IMR-90 (cell line): Measurements from ENCODE around the gene PITPNB. TPM values are rescaled to one million over a fixed set of nuclear protein-coding genes. Genes with fewer than 3 reads are reported as not detected.

ENCODE experiments used
- ATAC-seq: fragments of 200-7000 bp; cut with Tn5 transposase; 2 replicates; pipeline ENCODE4 v1.9.1; 2020; ENCODE audit warnings: low read depth, mild to moderate bottlenecking, moderate library complexity
- BruUV-seq: library from RNA; stranded (reverse); fragments of 400-500 nt; replicated peaks from 2 replicates; lab custom pipeline; 2021; lab: Mats Ljungman, UMichigan
- CTCF ChIA-PET: fragments of 300-600 bp; formaldehyde crosslinking; extraction: SDS; loops from one replicate; lab custom pipeline; 2021; ENCODE audit warnings: antibody characterized with exemption; lab: Yijun Ruan, JAX
- POLR2A ChIA-PET: fragments of 300-600 bp; sonication (Branson Sonifier 250); formaldehyde crosslinking; loops from one replicate; lab custom pipeline; 2022; ENCODE audit warnings: antibody characterized with exemption; ENCODE audit not compliant: unreplicated experiment; lab: Charles Lee
- DNase-seq: peaks from one replicate; pipeline ENCODE4 v3.0.0; 2013
- H2AFZ ChIP-seq: replicated peaks from 2 replicates; pipeline ENCODE3; 2013; ENCODE audit warnings: low read length, mild to moderate bottlenecking; ENCODE audit not compliant: poor library complexity
- H2AK5ac ChIP-seq: 2 replicates; pipeline ENCODE4 v1.6.1; 2013; ENCODE audit warnings: low read depth, low read length, inconsistent platforms
- H2AK9ac ChIP-seq: replicated peaks from 2 replicates; pipeline ENCODE3; 2013; ENCODE audit warnings: mild to moderate bottlenecking, low read depth, low read length, moderate library complexity; ENCODE audit not compliant: poor library complexity
- H2BK120ac ChIP-seq: 2 replicates; pipeline ENCODE4 v1.6.1; 2013; ENCODE audit warnings: low read depth, low read length, inconsistent platforms
- H2BK15ac ChIP-seq: 3 replicates; pipeline ENCODE4 v1.6.1; 2013; ENCODE audit warnings: low read depth, low read length, inconsistent platforms
- H2BK20ac ChIP-seq: 2 replicates; pipeline ENCODE4 v1.6.1; 2013; ENCODE audit warnings: low read depth, mild to moderate bottlenecking, inconsistent platforms, low read length, moderate library complexity
- H2BK5ac ChIP-seq: 2 replicates; pipeline ENCODE4 v1.6.1; 2013; ENCODE audit warnings: mild to moderate bottlenecking, low read depth, low read length, inconsistent platforms; ENCODE audit not compliant: poor library complexity, severe bottlenecking
- H3K14ac ChIP-seq: replicated peaks from 2 replicates; pipeline ENCODE4 v1.6.1; 2013; ENCODE audit warnings: low read depth, low read length, inconsistent platforms
- H3K18ac ChIP-seq: 2 replicates; pipeline ENCODE4 v1.6.1; 2013; ENCODE audit warnings: low read depth, low read length, control low read depth
- H3K23ac ChIP-seq: 2 replicates; pipeline ENCODE4 v1.6.1; 2013; ENCODE audit warnings: low read depth, low read length, inconsistent platforms
- H3K27ac ChIP-seq: 2 replicates; pipeline ENCODE4 v1.5.1; 2013; ENCODE audit warnings: mild to moderate bottlenecking, control low read depth, low read length; ENCODE audit not compliant: insufficient read depth
- H3K27me3 ChIP-seq: 2 replicates; pipeline ENCODE4 v1.6.1; 2013; ENCODE audit warnings: low read length; ENCODE audit not compliant: control insufficient read depth, insufficient read depth
- H3K36me3 ChIP-seq: 2 replicates; pipeline ENCODE4 v1.6.1; 2013; ENCODE audit warnings: low read length, mixed read lengths; ENCODE audit not compliant: control insufficient read depth, insufficient read depth
- H3K4ac ChIP-seq: 2 replicates; pipeline ENCODE4 v1.6.1; 2013; ENCODE audit warnings: low read depth, low read length, inconsistent platforms
- H3K4me1 ChIP-seq: 2 replicates; pipeline ENCODE4 v1.6.1; 2013; ENCODE audit warnings: low read length, mixed read lengths; ENCODE audit not compliant: control insufficient read depth, insufficient read depth
- H3K4me2 ChIP-seq: 2 replicates; pipeline ENCODE4 v1.6.1; 2013; ENCODE audit warnings: low read depth, mild to moderate bottlenecking, control low read depth, low read length, moderate library complexity
- H3K4me3 ChIP-seq: 2 replicates; pipeline ENCODE4 v1.5.1; 2013; ENCODE audit warnings: low read depth, mild to moderate bottlenecking, control low read depth, low read length, moderate library complexity; ENCODE audit not compliant: insufficient read depth
- H3K56ac ChIP-seq: 2 replicates; pipeline ENCODE4 v1.6.1; 2013; ENCODE audit warnings: low read length, inconsistent platforms; ENCODE audit not compliant: insufficient read depth; ENCODE audit errors: extremely low read depth
- H3K79me1 ChIP-seq, 2 experiments: 2 replicates each; pipeline ENCODE4 v1.6.1; 2013; ENCODE audit warnings: low read length in 2 of 2, inconsistent platforms in 1 of 2, low read depth in 1 of 2
- H3K9ac ChIP-seq: 2 replicates; pipeline ENCODE4 v1.6.1; 2013; ENCODE audit warnings: low read depth, low read length, control low read depth
- H3K9me1 ChIP-seq: 2 replicates; pipeline ENCODE4 v1.6.1; 2013; ENCODE audit warnings: low read length, inconsistent platforms; ENCODE audit not compliant: insufficient read depth
- H3K9me3 ChIP-seq: 2 replicates; pipeline ENCODE4 v1.6.1; 2013; ENCODE audit warnings: low read length; ENCODE audit not compliant: control insufficient read depth, insufficient read depth
- H4K20me1 ChIP-seq: 2 replicates; pipeline ENCODE4 v1.6.1; 2013; ENCODE audit warnings: low read length, inconsistent platforms; ENCODE audit not compliant: insufficient read depth
- H4K5ac ChIP-seq: 2 replicates; pipeline ENCODE4 v1.6.1; 2013; ENCODE audit warnings: mild to moderate bottlenecking, low read depth, low read length, control low read depth
- H4K8ac ChIP-seq, 2 experiments: 2 replicates each; pipeline ENCODE4 v1.6.1; 2013; ENCODE audit warnings: low read depth in 2 of 2, low read length in 2 of 2, control low read depth in 1 of 2, inconsistent platforms in 1 of 2
- H4K91ac ChIP-seq: 2 replicates; pipeline ENCODE4 v1.6.1; 2013; ENCODE audit warnings: low read depth, low read length, inconsistent platforms; ENCODE audit not compliant: insufficient read depth
- MAFK ChIP-seq: IDR thresholded peaks from 2 replicates; pipeline ENCODE4 v1.6.1; 2012; ENCODE audit warnings: low read depth, low read length, improper control_type of control experiment
- NFE2L2 ChIP-seq: fragments of 150-350 bp; IDR thresholded peaks from 2 replicates; pipeline ENCODE4 v1.6.1; 2016; ENCODE audit warnings: low read depth, mild to moderate bottlenecking, low read length
- WGBS, 2 experiments: methylation state at CpG; one replicate each; pipeline versions ENCODE4 v1.1.5 to v1.1.7; 2013; ENCODE audit warnings: missing lambda C conversion rate in 2 of 2; ENCODE audit not compliant: insufficient read length in 1 of 2; ENCODE audit errors: extremely low coverage in 2 of 2; 5-methylcytosine and 5-hydroxymethylcytosine counted together
- dilution Hi-C: fragments of 300-500 bp; cut with HindIII; formaldehyde crosslinking; loops from one replicate; pipeline ENCODE4 v1.14.3; 2018; ENCODE audit warnings: low sequenced_read_pairs; ENCODE audit not compliant: unreplicated experiment
- in situ Hi-C: fragments of 300-500 bp; cut with MboI; formaldehyde crosslinking; loops from 3 replicates; pipeline ENCODE4 v1.14.3; 2019; ENCODE audit warnings: low sequenced_read_pairs, inconsistent platforms, mixed read lengths
- intact Hi-C: fragments of 100-400 bp; cut with micrococcal nuclease; formaldehyde crosslinking; loops from 2 replicates; pipeline ENCODE4 v1.10.0; 2022
- polyA plus RNA-seq, 3 experiments: library from polyadenylated mRNA; depleted of rRNA; stranded (reverse); fragments of >200 nt; gene quantifications; 2 replicates each; pipeline ENCODE4 v1.2.3, GENCODE V29; 2012; ENCODE audit warnings: low replicate concordance in 1 of 3
- total RNA-seq: library from RNA; depleted of rRNA; stranded (reverse); fragments of >200 nt; gene quantifications from 2 replicates; pipeline ENCODE4 v1.2.3, GENCODE V29; 2012

PITPNB gene
- total and polyA plus RNA-seq, 2 of the 4 experiments (the other 2 are of a cell fraction), result 19.7 to 54.5 TPM

DNA sequence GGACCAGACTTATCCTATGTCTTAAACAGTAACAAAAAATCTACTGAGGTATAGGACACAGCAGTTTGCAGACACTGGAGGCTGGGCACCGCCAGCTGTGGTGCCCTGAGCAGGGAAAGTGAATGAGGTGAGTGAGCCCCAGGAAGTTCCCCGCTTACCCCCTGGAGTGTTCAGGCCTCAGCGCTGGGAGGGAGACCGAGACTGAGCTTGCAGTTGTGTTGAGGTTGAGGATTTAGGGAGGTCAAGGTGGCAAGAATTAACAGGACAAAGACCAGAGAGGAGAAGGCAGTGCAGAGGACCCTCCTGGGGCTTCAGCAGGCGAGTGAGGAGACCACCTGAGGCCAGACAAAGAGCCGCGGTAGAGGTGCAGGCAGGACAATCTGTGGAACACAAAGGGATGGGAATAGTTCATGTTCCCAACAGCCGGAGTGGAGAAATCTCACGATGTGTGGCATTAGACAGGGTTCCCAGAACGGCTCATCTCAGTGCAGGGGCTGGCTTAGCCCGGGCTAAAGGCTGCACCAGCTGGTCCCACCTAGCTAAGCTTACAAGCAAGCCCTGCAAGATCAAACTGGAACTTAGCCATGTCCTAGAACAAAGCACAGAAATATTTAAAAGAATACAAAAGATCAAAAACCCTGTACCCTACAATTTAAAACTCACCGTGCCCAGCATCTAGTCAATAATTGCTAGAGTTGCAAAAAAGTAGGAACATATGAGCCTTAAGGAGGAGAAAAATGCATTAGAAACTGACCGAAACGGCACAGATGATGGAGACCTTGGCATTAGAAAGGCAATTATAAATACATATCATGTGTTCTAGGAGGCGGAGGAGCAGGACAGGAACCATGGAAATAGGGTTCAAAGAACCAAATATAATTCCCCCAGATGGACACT is 47.4 kb upstream of the PITPNB start:
- Histone ChIP-seq H3K4ac (no peak overlapping the region; the same call in 1 of the 2 replicates), H3K9me3 (peaks cover 2% of the 10 kb centered on the region; the same call in 1 of the 2 replicates), H2BK120ac (no peak overlapping the region; the same call in 1 of the 2 replicates), H3K9ac (no peak overlapping the region), H3K56ac (no peak overlapping the region), H3K36me3 (no peaks in the 10 kb centered on the region), H2BK15ac (peak overlapping the region; percentile 23; the same call in 1 of the 3 replicates), H2AFZ (no peak overlapping the region), H3K9me1 (peaks cover 2% of the 10 kb centered on the region; the same call in 1 of the 2 replicates), H3K79me1 (no peaks in the 10 kb centered on the region), H3K4me3 (no peak overlapping the region), H3K14ac (no peak overlapping the region), H4K8ac (no peak overlapping the region), H2AK9ac (no peak overlapping the region), H3K27me3 (no peaks in the 10 kb centered on the region), H3K23ac (no peak overlapping the region), H2AK5ac (0 out of 2 replicates have a peak overlapping the region, but pooled peaks have one; percentile 7), H3K4me1 (peaks cover 8% of the 10 kb centered on the region), H3K4me2 (no peak overlapping the region), H4K5ac (no peak overlapping the region), H4K20me1 (no peaks in the 10 kb centered on the region), H2BK5ac (no peak overlapping the region), H2BK20ac (peak overlapping the region; percentile 17; the same call in 1 of the 2 replicates), H3K27ac (no peak overlapping the region), H4K91ac (no peak overlapping the region; the same call in 1 of the 2 replicates), H3K18ac (no peak overlapping the region)
- BruUV-seq, result no TSS peak
- no peak for TF ChIP-seq NFE2L2
- TF ChIP-seq MAFK, result peak; percentile 24; the same call in 1 of the 2 replicates
- in situ Hi-C loops (no loop called here), dilution Hi-C loops (no loop called here), intact Hi-C loops (no loop called here)
- ATAC-seq, result no peak
- CTCF ChIA-PET, result no interaction called here
- POLR2A ChIA-PET, result no interaction called here
- 88% methylated on average over 5 of the region's 15 CpGs; no CpG with 5 or more reads in 1 of the 2 experiments for WGBS, 2 experiments
- no peak for DNase-seq
